GM12874 (cell line): ENCODE data around the gene PDZRN3.

ENCODE experiments used
- CTCF ChIP-seq: IDR thresholded peaks from 2 replicates; pipeline ENCODE4 v1.5.1; 2011; ENCODE audit warnings: low read depth, mild to moderate bottlenecking, control low read depth, low read length, moderate library complexity; ENCODE audit not compliant: insufficient read depth

The PDZRN3 gene

GRCh38 chr3:73556520-73557372 lies 68.0 kb downstream of the PDZRN3 start:
- no peak for TF ChIP-seq CTCF

- no peak for TF ChIP-seq CTCF
Measured at GRCh38 chr3:73555076-73555475, 69.7 kb downstream of the PDZRN3 start.

GRCh38 chr3:73552700-73553099 lies 72.0 kb downstream of the PDZRN3 start:
- no peak for TF ChIP-seq CTCF

- no peak for TF ChIP-seq CTCF
Measured at GRCh38 chr3:73550032-73550431, 74.7 kb downstream of the PDZRN3 start.

GRCh38 chr3:73549051-73549600 lies 75.6 kb downstream of the PDZRN3 start:
- no peak for TF ChIP-seq CTCF

- no peak for TF ChIP-seq CTCF
Measured at GRCh38 chr3:73548436-73548835, 76.3 kb downstream of the PDZRN3 start.

GRCh38 chr3:73547427-73548248 lies 77.1 kb downstream of the PDZRN3 start:
- TF ChIP-seq CTCF = no peak
